Occipital lobe (tissue), 2 donors: ENCODE data around the gene CDH24. TPM values are rescaled to one million over a fixed set of nuclear protein-coding genes. Genes with fewer than 3 reads are reported as not detected.

Source experiments
- DNase-seq: peaks from one replicate; lab custom pipeline; 2025; lab: John Stamatoyannopoulos, UW
- total RNA-seq: library from RNA; depleted of rRNA; stranded (reverse); fragments of >200 nt; gene quantifications from one replicate; pipeline ENCODE4 v1.2.3, GENCODE V29; 2014

CDH24 gene, protein sequence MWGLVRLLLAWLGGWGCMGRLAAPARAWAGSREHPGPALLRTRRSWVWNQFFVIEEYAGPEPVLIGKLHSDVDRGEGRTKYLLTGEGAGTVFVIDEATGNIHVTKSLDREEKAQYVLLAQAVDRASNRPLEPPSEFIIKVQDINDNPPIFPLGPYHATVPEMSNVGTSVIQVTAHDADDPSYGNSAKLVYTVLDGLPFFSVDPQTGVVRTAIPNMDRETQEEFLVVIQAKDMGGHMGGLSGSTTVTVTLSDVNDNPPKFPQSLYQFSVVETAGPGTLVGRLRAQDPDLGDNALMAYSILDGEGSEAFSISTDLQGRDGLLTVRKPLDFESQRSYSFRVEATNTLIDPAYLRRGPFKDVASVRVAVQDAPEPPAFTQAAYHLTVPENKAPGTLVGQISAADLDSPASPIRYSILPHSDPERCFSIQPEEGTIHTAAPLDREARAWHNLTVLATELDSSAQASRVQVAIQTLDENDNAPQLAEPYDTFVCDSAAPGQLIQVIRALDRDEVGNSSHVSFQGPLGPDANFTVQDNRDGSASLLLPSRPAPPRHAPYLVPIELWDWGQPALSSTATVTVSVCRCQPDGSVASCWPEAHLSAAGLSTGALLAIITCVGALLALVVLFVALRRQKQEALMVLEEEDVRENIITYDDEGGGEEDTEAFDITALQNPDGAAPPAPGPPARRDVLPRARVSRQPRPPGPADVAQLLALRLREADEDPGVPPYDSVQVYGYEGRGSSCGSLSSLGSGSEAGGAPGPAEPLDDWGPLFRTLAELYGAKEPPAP
- 10.3 TPM for total RNA-seq

DNA sequence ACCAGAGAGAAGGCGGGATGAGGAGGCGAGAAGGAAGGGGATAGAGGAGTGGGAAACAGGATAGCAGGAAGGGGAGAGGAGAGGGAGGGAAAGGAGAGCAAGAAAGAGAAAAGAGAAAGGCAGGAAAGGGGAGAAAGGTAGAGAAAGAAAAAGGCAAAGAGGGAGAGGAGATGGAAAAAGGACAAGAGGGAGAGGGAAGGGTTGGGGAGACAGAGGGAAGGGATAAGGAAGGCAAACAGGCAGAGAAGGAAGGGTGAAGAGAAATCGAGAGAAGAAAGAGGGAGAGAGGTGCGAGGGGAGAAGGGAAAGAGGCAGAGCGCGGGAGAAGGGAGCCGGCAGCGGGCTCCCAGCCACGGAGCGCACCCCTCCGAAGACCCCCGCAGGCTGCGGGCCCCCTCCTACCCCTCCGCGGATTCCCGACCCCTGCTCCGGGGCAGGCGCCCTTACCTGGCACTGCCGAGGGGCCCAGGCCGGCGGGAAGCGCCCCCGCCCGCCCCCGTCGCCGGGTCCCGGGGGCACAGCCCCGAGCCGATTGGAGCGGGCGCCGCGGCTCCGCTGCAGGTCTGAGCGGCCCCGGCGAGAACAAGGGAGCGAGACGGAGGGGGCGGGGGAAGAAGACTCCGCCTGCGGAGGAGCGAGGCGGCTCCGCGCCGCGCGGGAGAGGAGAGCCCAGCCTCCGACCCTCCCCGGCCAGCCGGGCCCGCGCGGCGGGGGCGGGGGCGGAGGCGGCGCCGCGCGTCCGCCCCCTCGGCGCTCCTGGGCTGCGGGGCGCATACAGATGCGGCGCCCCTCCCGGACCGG is at the start of gene CDH24:
Gene CDH24, minus strand, starts transcription at position 565 of the 801 bp plus-strand sequence. CDS start 1,787 bp downstream, outside the sequence.
- DNase-seq, result no peak

GRCh38 chr14:23106747-23107045 is 49.4 kb upstream of the CDH24 start:
- DNase-seq, result no peak

GRCh38 chr14:23105348-23105824 is 48.1 kb upstream of the CDH24 start:
- DNase-seq, result no peak

- no peak for DNase-seq
Measured at GRCh38 chr14:23104591-23105347, 47.4 kb upstream of the CDH24 start, which contains the start of gene CIROP. CIROP (minus strand) TSS chr14:23104989; CDS start chr14:23104920, 69 bp downstream.

GRCh38 chr14:23104070-23104590 is 46.8 kb upstream of the CDH24 start:
- DNase-seq, result no peak

DNA sequence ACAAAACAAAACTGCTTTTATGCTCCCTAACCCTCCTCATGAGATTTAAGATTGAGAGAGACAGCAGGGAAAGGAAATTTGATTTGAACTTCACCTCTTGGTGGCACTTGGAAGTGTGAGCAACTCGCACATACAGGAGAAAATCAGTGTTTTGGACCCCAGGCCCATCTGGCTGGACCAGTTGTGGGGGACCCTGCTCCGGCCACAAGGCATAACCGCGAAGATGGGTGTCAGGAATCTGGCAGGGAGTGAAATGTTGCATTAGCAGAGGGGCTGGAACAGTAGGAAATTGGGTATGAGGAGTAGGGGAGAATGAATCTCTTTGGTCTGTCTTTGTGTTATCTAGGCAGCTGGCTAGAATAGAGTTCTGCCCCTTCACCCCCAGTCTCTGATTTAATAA is 46.3 kb upstream of the CDH24 start:
- DNase-seq, result no peak

DNA sequence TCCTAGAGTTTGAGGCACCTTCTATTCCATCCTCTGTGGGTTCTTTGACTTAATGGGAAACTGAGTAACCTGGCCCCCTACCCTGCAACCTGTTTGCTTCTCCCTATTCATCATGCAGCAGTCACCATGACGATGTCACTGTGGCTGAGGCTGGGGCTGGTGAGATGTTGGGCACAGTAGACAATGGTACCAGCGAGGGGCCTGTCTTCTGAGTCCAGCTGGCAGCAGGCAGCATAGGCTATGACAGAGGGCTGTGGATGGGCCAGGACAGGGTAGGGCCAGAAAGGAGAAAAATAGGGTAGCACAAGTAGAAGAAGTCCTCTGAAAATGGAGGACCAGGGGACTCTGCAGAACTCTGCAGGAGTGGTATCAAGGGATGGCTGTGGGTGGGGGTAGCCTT is 45.5 kb upstream of the CDH24 start:
- DNase-seq, result no peak

DNA sequence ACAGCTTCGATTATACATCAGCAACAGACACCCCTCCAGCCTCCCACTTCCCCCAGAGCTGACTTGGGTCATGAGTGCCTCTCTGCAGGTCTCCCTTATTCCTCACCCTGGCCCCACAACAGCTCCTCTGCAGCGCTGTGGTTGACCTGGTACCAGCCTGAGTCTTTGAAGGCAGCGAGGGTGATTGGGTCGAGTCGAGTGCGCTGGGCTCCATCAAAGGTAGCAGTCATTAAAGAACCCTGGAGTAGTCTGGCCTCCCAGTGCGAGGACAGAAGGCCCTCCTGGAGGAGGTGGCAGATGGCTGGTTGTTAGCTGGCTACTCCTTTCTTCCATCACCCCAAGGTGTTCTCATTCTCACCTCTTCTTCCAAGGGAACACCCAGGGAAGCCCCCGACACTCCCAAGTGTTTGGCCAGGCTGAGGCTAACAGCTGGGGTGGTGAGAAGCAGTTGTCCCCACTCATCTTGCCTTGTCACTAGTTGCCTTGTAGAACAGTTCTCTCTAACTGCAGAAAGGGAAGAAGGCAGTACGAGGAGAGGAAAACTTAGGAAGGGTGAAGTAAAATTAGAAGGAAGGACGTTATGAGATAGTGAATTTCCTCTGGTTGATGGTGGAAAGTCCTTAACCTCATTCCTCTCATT is 44.8 kb upstream of the CDH24 start:
- DNase-seq, result no peak

GRCh38 chr14:23101213-23101970 is 44.1 kb upstream of the CDH24 start:
- DNase-seq, result no peak

DNA sequence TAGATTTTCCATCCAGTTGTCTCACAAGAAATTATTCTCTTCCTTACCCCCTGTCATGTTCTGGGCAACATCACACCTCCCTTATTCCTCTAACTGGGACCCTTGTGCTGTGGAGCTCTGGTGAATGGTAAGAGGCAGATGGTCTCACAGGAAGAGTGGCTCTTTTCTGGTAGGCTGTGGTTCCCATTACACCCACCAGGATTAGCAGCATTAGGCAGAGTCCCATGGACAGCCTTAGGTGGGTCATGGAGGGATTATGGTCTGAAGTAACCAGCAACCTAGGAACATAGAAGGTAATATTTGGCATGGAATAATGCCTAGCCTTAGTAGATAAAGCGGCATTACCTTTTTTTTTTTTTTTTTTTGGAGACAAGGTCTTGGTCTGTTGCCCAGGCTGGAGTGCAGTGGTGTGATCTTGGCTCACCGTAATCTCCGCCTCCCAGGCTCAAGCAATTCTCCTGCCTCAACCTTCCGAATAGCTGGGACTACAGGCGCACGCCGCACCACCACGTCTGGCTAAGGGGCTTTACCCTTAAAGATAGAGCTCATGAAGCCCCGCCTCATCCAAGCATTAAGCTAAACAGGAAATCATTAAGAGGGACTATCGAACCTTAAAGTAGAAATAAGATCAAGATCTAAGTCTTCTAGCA is 42.0 kb upstream of the CDH24 start:
- DNase-seq, result no peak

DNA sequence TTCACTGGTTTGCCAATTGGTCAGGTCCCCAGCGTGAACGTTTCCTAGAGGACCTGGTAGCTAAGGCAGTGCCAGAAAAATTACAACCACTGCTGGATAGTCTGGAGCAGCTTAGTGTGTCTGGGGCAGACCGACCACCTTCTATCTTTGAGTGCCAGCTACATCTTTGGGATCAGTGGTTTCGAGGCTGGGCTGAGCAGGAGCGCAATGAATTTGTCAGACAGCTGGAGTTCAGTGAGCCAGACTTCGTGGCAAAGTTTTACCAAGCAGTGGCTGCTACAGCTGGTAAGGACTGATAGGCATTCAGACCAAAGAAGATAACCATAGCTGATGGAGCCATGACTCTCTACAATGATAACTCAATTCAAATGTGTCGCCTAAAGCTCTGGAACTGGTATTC is 40.5 kb upstream of the CDH24 start:
- no peak for DNase-seq

DNA sequence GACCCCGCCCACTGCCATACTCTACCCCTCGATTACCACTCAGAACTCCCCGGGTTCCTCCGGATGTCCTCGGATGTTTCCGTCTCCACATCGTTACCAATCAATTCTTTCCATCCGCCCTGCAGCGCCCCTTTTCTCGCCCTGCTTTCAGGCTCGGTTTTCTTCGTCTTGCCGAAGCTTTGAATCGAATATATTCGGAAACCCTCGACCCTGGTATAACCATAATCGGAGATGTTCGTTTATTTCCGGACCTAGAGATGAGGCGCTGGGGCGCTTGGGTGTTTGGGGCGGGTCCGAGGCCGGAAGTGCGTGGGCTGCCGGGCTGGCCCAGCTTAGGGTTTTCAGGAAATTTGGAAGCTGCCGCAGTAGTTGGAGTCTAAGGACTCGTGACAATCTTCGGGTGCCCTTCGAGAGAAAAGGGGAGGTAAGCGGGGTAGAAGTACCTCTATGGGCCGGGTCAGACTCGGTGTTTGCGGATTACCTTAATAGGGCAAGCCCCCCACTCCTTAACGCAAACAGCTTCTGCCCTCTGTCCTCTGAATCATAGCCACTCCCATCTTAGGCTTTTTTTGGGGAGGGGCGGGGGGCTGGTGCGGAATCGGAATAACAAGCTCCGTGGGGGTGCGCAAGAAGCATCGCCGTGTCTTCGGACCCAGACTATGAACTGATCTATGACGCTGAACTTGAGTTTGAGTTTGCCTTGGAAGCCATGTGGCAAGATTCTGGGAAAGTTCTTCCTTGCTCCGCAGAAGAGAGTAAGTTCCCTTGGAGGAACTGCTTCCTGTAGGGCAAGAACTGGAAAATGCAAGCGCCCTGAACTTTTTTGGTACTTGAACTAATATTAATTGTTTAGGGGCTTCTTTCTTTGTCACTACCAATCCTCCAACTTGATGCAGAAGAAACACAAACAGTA is 38.1 kb upstream of the CDH24 start, which contains the start of gene C14orf119:
Gene C14orf119, plus strand, starts transcription at position 310 of the 913 bp plus-strand sequence. CDS start 2,154 bp downstream, outside the sequence.
- DNase-seq, result no peak

DNA sequence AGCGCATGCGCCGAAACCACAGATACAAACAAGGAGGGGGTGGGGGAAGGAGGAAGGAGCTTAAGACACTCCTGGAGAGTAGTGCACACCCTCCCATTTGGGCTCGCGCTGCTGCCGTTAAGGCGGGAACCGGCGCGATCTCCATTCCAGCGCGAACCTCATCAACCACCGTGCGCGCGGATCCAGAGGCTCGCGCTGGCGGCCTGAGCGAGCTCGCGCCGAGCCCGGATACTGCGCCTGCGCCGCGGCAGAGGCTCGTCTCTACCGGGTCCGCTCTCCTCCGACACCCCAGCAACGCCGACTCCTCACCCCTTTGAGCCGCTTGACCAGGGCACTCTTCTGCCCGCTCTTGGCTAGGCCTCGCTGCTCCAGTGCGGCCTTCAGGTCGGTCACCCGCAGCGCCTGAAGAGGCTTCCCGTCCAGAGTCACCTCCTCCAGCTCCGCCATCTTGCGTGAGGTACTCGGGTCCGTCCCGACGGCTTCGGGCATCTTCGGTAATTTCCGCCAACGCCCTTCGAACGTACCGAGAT is 37.4 kb upstream of the CDH24 start, which contains the start of gene ACIN1:
Gene ACIN1, minus strand, starts transcription at position 471 of the 530 bp plus-strand sequence. Its CDS starts 24 bp downstream, at position 447.
- no peak for DNase-seq

DNA sequence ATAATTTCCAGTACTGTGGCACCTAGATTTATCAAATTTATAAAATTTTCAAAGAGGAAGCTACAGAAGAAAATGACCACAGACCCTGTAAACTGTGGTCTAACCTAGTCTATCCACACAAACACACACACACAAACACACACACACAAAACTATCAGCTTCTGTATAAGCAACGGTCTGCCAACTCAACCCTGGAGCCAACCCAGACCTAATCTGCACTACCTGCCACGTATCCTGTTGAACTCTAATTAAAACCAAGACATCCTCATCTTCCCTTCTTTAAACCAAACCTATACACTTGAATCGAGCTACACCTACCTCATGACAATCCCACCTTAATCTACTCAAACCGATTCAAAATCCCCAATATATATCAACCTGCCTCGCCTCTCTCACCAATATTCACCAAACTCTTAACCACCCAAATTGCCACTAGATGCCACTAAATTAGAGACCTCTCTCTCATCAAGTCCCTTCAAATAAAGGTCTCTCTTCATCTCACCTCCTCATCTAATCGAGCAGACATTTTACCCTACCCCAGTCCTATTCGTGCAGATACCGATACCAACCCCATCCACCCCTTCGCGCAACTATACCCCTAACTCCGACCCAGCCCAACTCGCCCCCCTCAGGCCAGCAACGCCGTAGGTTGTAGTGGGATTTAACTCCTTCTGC is 36.8 kb upstream of the CDH24 start:
- DNase-seq, result no peak

- DNase-seq, result no peak
Measured at GRCh38 chr14:23093526-23093925, 36.2 kb upstream of the CDH24 start.

DNA sequence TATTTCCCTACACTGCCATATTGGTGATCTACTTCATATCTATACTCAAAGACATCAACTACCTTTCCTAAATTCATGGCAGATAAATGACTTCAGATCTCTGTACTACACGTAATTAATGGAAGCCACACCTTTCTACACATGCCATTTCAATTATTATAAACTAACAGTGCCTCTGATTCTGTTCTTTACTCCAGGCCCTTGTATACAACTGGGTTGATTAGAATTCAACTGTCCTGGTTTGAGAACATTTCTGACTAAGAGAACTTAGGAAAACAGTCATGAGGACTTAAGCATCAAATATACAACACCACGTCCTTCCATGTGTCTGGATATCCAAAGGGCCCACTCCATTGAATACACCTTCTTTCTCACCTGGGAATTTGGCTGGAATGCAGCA is 35.8 kb upstream of the CDH24 start:
- no peak for DNase-seq
